Osteoblast (primary cell): ENCODE results near the gene PRKCB. TPM values are rescaled to one million over a fixed set of nuclear protein-coding genes. Genes with fewer than 3 reads are reported as not detected.

Source experiments
- DNase-seq: peaks from one replicate; pipeline ENCODE4 v3.0.0; 2011; ENCODE audit warnings: low spot score, mixed read lengths; ENCODE audit not compliant: insufficient read length; ENCODE audit errors: missing footprints
- H2AFZ ChIP-seq: 2 replicates; pipeline ENCODE4 v1.6.0; 2011; ENCODE audit warnings: mild to moderate bottlenecking, low read length
- H3K27ac ChIP-seq: 2 replicates; pipeline ENCODE4 v1.5.1; 2011; ENCODE audit warnings: mild to moderate bottlenecking, low read depth, low read length, moderate library complexity
- H3K27me3 ChIP-seq: 2 replicates; pipeline ENCODE4 v1.6.0; 2012; ENCODE audit warnings: mild to moderate bottlenecking, control low read depth, inconsistent platforms, low read length, moderate library complexity; ENCODE audit not compliant: insufficient read depth
- H3K36me3 ChIP-seq: 2 replicates; pipeline ENCODE4 v1.5.1; 2011; ENCODE audit warnings: mild to moderate bottlenecking, low read length, control low read depth, moderate library complexity; ENCODE audit not compliant: insufficient read depth
- H3K4me1 ChIP-seq: 2 replicates; pipeline ENCODE4 v1.5.1; 2011; ENCODE audit warnings: mild to moderate bottlenecking, low read length, control low read depth, moderate library complexity; ENCODE audit not compliant: insufficient read depth
- H3K4me2 ChIP-seq: 2 replicates; pipeline ENCODE4 v1.6.0; 2011; ENCODE audit warnings: mild to moderate bottlenecking, low read length; ENCODE audit not compliant: insufficient read depth
- H3K4me3 ChIP-seq: fragments of 200-600 bp; sonication (generic); 3 replicates; pipeline ENCODE4 v1.5.1; 2012; ENCODE audit warnings: mild to moderate bottlenecking, low read length, inconsistent platforms; ENCODE audit not compliant: insufficient read depth
- H3K79me2 ChIP-seq: 2 replicates; pipeline ENCODE4 v1.6.0; 2012; ENCODE audit warnings: mild to moderate bottlenecking, low read length, control low read depth, inconsistent platforms; ENCODE audit not compliant: insufficient read depth
- H3K9me3 ChIP-seq: 2 replicates; pipeline ENCODE4 v1.5.1; 2011; ENCODE audit warnings: low read depth, low read length, control low read depth
- H4K20me1 ChIP-seq: 2 replicates; pipeline ENCODE4 v1.6.0; 2012; ENCODE audit warnings: mild to moderate bottlenecking, low read length, control low read depth; ENCODE audit not compliant: insufficient read depth
- total RNA-seq: library from RNA; depleted of rRNA; stranded (reverse); fragments of >200 nt; gene quantifications from 2 replicates; pipeline ENCODE4 v1.2.3, GENCODE V29; 2012
- TF ChIP-seq, protein P1 (sequence below): IDR thresholded peaks from 2 replicates; pipeline ENCODE4 v1.5.1; 2011; ENCODE audit warnings: mild to moderate bottlenecking, low read depth, low read length, moderate library complexity; ENCODE audit errors: extremely low read depth

PRKCB gene
- total RNA-seq, 1 donor, result under 0.01 TPM

DNA sequence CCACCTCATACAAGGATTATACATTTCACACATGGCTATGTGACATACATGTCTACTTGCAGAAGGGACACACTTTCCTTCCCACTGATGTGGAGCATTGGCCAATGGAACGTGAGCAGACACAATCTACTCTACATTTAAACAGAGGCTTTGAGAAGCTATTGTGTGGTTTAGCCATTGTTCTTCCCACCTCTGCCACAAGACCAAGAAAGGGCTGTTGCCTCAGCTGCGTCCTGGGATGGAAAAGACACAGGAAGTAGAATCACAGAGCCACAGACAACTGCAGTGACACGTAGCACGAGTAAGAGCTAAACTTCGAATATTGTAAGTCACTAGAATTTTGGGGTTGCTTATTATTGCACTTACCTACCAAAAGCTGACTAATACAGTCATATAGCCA is 33.3 kb downstream of the PRKCB start:
- no peaks in the 10 kb centered on the region for H3K27me3 ChIP-seq
- H2AFZ ChIP-seq, result no peak overlapping the region
- no peaks in the 10 kb centered on the region for H3K36me3 ChIP-seq
- no peak for DNase-seq
- H3K79me2 ChIP-seq, result no peaks in the 10 kb centered on the region
- no peak overlapping the region for H3K27ac ChIP-seq
- no peak overlapping the region for H3K4me2 ChIP-seq
- H3K9me3 ChIP-seq, result no peaks in the 10 kb centered on the region
- no peak overlapping the region for H3K4me3 ChIP-seq
- TF ChIP-seq, protein P1, sequence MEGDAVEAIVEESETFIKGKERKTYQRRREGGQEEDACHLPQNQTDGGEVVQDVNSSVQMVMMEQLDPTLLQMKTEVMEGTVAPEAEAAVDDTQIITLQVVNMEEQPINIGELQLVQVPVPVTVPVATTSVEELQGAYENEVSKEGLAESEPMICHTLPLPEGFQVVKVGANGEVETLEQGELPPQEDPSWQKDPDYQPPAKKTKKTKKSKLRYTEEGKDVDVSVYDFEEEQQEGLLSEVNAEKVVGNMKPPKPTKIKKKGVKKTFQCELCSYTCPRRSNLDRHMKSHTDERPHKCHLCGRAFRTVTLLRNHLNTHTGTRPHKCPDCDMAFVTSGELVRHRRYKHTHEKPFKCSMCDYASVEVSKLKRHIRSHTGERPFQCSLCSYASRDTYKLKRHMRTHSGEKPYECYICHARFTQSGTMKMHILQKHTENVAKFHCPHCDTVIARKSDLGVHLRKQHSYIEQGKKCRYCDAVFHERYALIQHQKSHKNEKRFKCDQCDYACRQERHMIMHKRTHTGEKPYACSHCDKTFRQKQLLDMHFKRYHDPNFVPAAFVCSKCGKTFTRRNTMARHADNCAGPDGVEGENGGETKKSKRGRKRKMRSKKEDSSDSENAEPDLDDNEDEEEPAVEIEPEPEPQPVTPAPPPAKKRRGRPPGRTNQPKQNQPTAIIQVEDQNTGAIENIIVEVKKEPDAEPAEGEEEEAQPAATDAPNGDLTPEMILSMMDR, result no peak
- H4K20me1 ChIP-seq, result no peaks in the 10 kb centered on the region
- H3K4me1 ChIP-seq, result no peaks in the 10 kb centered on the region

GRCh38 chr16:23871924-23872323 is 36.1 kb downstream of the PRKCB start:
- DNase-seq, result no peak
- Histone ChIP-seq H3K79me2 (no peaks in the 10 kb centered on the region), H3K36me3 (no peaks in the 10 kb centered on the region), H3K4me1 (no peaks in the 10 kb centered on the region), H3K27me3 (no peaks in the 10 kb centered on the region), H3K9me3 (no peaks in the 10 kb centered on the region), H3K4me3 (no peak overlapping the region), H4K20me1 (no peaks in the 10 kb centered on the region), H3K4me2 (no peak overlapping the region), H2AFZ (no peak overlapping the region), H3K27ac (no peak overlapping the region)
- TF ChIP-seq, protein P1, result no peak

DNA sequence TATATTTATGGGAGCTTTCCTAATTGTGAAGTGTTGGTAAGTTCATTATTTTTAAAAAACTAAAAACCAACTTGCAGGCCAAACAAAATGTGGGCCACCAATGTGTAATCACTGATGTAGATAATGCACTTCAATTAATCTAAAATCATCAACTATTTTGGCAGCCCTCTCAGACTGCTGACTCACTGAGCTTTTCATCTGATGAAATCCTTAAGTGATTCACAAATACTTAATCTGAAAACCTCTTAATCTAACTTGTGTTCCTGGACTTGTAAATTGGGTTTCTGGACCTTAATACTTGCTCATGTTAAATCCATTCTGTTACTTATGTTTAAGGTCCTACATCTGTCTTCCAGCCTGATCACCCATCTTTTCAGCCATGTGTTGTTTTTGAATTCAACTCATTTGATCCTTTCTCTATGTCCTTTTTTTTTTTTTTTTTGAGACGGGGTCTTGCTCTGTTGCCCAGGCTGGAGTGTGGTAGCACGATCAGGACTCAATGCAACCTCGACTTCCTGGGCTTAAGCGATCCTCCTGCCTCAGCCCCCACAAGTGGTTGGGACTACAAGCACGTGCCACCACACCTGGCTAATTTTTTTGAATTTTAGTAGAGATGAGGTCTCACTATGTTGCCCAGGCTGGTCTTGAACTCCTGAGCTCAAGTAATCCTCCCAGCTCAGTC is 39.0 kb downstream of the PRKCB start:
- TF ChIP-seq, protein P1, result no peak
- no peak overlapping the region for H3K27ac ChIP-seq
- no peaks in the 10 kb centered on the region for H3K79me2 ChIP-seq
- H3K4me1 ChIP-seq, result no peaks in the 10 kb centered on the region
- no peaks in the 10 kb centered on the region for H4K20me1 ChIP-seq
- no peak overlapping the region for H3K4me2 ChIP-seq
- no peaks in the 10 kb centered on the region for H3K36me3 ChIP-seq
- no peaks in the 10 kb centered on the region for H3K27me3 ChIP-seq
- no peak for DNase-seq
- no peak overlapping the region for H2AFZ ChIP-seq
- H3K9me3 ChIP-seq, result no peaks in the 10 kb centered on the region
- H3K4me3 ChIP-seq, result no peak overlapping the region

DNA sequence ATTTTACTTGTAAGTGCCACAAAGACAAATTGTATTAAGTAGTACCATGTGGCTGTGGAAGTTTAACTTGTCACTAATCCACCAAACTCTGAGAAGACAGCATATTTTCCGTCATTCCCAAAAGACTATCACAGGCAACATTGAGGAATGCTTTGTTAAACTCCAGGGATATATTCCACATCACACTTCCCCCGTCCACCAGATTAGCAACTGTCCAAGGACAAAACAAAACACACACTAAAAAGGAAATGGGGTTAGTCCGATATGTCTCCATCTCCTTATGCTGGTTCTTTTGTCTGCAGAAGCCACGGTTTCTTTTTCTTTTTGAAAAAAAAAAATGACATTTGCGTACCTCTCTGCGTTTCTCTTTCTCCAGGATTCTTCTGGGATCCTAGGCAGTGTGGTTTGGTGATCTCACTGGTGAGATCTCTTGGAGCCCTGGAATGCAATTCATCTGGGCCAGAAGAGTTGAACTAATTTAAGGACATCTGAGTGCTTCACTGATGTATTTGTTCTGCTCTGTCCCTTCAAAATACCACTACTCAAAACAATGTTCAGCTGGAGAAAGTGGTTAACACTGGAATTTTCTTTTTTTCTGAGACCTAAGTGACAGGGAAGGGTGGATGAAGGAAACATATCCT is 40.6 kb downstream of the PRKCB start:
- no peak overlapping the region for H3K27ac ChIP-seq
- no peak for DNase-seq
- TF ChIP-seq, protein P1, result no peak

More for the DNA sequence above, 40.6 kb downstream of the PRKCB start:
- H3K27me3 ChIP-seq, result no peaks in the 10 kb centered on the region
- H3K79me2 ChIP-seq, result no peaks in the 10 kb centered on the region
- no peaks in the 10 kb centered on the region for H3K4me1 ChIP-seq
- H2AFZ ChIP-seq, result no peak overlapping the region
- no peaks in the 10 kb centered on the region for H3K36me3 ChIP-seq
- H3K4me3 ChIP-seq, result no peak overlapping the region
- no peak overlapping the region for H3K4me2 ChIP-seq
- no peaks in the 10 kb centered on the region for H3K9me3 ChIP-seq
- no peaks in the 10 kb centered on the region for H4K20me1 ChIP-seq
